T47D (cell line): ENCODE data around the gene BRINP1.

Experiments
- DNase-seq, 2 experiments: peaks; one replicate each; pipeline versions ENCODE4 v3.0.0 to v3.0.0-alpha.2; 2011 to 2012; ENCODE audit warnings: low read depth in 1 of 2, low spot score in 1 of 2
- JUND ChIP-seq: IDR thresholded peaks from 2 replicates; pipeline ENCODE4 v1.6.1; 2012; ENCODE audit warnings: low read depth
- in situ Hi-C: cut with HindIII; loops from 2 replicates; pipeline ENCODE4 v1.10.0; 2016; ENCODE audit warnings: low sequenced_read_pairs, low pct_unique_long_range_greater_than_20kb

The BRINP1 gene

GRCh38 chr9:119332522-119332921 lies 36.7 kb downstream of the BRINP1 start:
- in situ Hi-C loops: no loop called here
- no peak for DNase-seq
- no peak for TF ChIP-seq JUND

- no peak for TF ChIP-seq JUND
- DNase-seq: no peak
- in situ Hi-C loops: no loop called here
These were observed 47.1 kb downstream of the BRINP1 start for GRCh38 chr9:119322184-119322583.

- in situ Hi-C loops: no loop called here
- no peak for TF ChIP-seq JUND
- DNase-seq: peak in 1 of 2 experiments; percentile 12
These were observed 50.9 kb downstream of the BRINP1 start for GRCh38 chr9:119318371-119318770.

GRCh38 chr9:119313846-119314245 lies 55.4 kb downstream of the BRINP1 start:
- DNase-seq: no peak
- TF ChIP-seq JUND: no peak
- in situ Hi-C loops: no loop called here

GRCh38 chr9:119310741-119311140 lies 58.5 kb downstream of the BRINP1 start:
- in situ Hi-C loops: no loop called here
- no peak for DNase-seq
- no peak for TF ChIP-seq JUND

GRCh38 chr9:119307471-119307870 lies 61.8 kb downstream of the BRINP1 start:
- TF ChIP-seq JUND: no peak
- DNase-seq: no peak
- in situ Hi-C loops: no loop called here

GRCh38 chr9:119304555-119304954 lies 64.7 kb downstream of the BRINP1 start:
- no peak for TF ChIP-seq JUND
- in situ Hi-C loops: no loop called here
- no peak for DNase-seq

- no peak for DNase-seq
- no peak for TF ChIP-seq JUND
- in situ Hi-C loops: no loop called here
These were observed 66.1 kb downstream of the BRINP1 start for GRCh38 chr9:119302988-119303698.

- in situ Hi-C loops: no loop called here
- TF ChIP-seq JUND: no peak
- no peak for DNase-seq
These were observed 71.0 kb downstream of the BRINP1 start for GRCh38 chr9:119298076-119298853.

- TF ChIP-seq JUND: no peak
- DNase-seq: no peak
- in situ Hi-C loops: no loop called here
These were observed 77.7 kb downstream of the BRINP1 start for GRCh38 chr9:119291554-119291953.

- peak; percentile 35 to 79 for DNase-seq
- in situ Hi-C loops: no loop called here
- TF ChIP-seq JUND: no peak
These were observed 79.3 kb downstream of the BRINP1 start for GRCh38 chr9:119289740-119290433.

- no peak for DNase-seq
- in situ Hi-C loops: no loop called here
- no peak for TF ChIP-seq JUND
These were observed 84.5 kb downstream of the BRINP1 start for GRCh38 chr9:119284587-119285337.
